Thyroid gland (tissue), 4 donors: ENCODE data around the gene KIF2A. TPM values are rescaled to one million over a fixed set of nuclear protein-coding genes. Genes with fewer than 3 reads are reported as not detected.

Experiments
- DNase-seq, 2 donors: peaks; one replicate each; pipeline ENCODE4 v3.0.0-alpha.2; 2019
- H3K27ac ChIP-seq, 3 donors: fragments of 200-600 bp; sonication (generic); 1 replicate in 2 of 3; 2 replicates in 1 of 3; pipeline ENCODE4 v1.5.1; 2016 to 2019; ENCODE audit warnings: mild to moderate bottlenecking in 1 of 3, moderate library complexity in 1 of 3
- H3K27me3 ChIP-seq: fragments of 200-600 bp; sonication (generic); one replicate; pipeline ENCODE4 v1.5.1; 2019
- H3K36me3 ChIP-seq, 2 donors: fragments of 200-600 bp; sonication (generic); one replicate each; pipeline ENCODE4 v1.5.1; 2016 to 2019
- H3K4me1 ChIP-seq, 2 donors: fragments of 200-600 bp; sonication (generic); one replicate each; pipeline ENCODE4 v1.5.1; 2017 to 2019
- H3K4me3 ChIP-seq, 3 donors: fragments of 200-600 bp; sonication (generic); replicated peaks in 1 of 3; 1 replicate in 2 of 3; 2 replicates in 1 of 3; pipeline ENCODE4 v1.5.1; 2016; ENCODE audit warnings: mild to moderate bottlenecking in 1 of 3
- H3K9me3 ChIP-seq: fragments of 200-600 bp; sonication (generic); one replicate; pipeline ENCODE4 v1.5.1; 2017
- POLR2A ChIP-seq, 2 donors: fragments of 450-650 bp; IDR thresholded peaks; one replicate each; pipeline ENCODE4 v1.6.1; 2017; ENCODE audit warnings: antibody characterized with exemption in 2 of 2, mild to moderate bottlenecking in 2 of 2, moderate library complexity in 1 of 2
- WGBS, 2 donors: methylation state at CpG; one replicate each; pipeline ENCODE4 v1.1.5; 2017; 5-methylcytosine and 5-hydroxymethylcytosine counted together
- intact Hi-C: fragments of 100-400 bp; cut with DNase I; formaldehyde crosslinking; loops from one replicate; pipeline ENCODE4 v1.15.1; 2023
- total RNA-seq, 4 donors: library from RNA; depleted of rRNA; stranded (reverse); fragments of >200 nt; gene quantifications; one replicate each; pipeline ENCODE4 v1.2.3, GENCODE V29; 2016
- TF ChIP-seq, protein P1 (sequence below), 6 experiments: fragments of 200-600 bp in 3 of 6; fragments of 450-650 bp in 3 of 6; sonication (generic) in 3 of 6; IDR thresholded peaks; one replicate each; pipeline ENCODE4 v1.5.1; 2016 to 2019; ENCODE audit warnings: antibody characterized with exemption in 6 of 6, mild to moderate bottlenecking in 2 of 6, inconsistent platforms in 1 of 6, moderate library complexity in 1 of 6

KIF2A gene
- total RNA-seq, 4 donors from 2014 or later, result 34.9 to 118 (median 54.8) TPM

DNA sequence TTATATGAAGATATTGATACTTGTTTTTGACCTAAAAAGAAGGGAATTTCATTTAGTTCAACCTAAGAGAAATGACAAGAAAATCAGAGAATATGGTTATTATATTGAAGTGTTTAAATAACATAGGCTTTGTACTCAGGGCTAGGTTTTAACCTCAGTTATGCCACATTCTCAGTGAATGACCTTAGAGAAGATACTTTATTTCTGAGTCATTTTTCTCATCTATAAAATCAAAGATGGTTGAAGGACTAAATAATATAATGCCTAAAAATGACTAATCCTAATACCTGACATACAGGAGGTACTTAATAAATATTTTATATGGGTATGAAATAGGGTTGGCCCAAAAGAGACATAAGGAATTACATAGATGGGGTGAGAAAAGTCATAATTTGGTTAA is 65.4 kb downstream of the KIF2A start:
- intact Hi-C loops, result no loop called here
- no peak for DNase-seq
- Histone ChIP-seq H3K4me3 (no peak overlapping the region), H3K27me3 (no peaks in the 10 kb centered on the region), H3K9me3 (no peaks in the 10 kb centered on the region), H3K4me1 (no peaks in the 10 kb centered on the region), H3K27ac (no peak overlapping the region), H3K36me3 (peaks cover 0 to 7% of the 10 kb centered on the region in 2 donors)
- TF ChIP-seq, protein P1, sequence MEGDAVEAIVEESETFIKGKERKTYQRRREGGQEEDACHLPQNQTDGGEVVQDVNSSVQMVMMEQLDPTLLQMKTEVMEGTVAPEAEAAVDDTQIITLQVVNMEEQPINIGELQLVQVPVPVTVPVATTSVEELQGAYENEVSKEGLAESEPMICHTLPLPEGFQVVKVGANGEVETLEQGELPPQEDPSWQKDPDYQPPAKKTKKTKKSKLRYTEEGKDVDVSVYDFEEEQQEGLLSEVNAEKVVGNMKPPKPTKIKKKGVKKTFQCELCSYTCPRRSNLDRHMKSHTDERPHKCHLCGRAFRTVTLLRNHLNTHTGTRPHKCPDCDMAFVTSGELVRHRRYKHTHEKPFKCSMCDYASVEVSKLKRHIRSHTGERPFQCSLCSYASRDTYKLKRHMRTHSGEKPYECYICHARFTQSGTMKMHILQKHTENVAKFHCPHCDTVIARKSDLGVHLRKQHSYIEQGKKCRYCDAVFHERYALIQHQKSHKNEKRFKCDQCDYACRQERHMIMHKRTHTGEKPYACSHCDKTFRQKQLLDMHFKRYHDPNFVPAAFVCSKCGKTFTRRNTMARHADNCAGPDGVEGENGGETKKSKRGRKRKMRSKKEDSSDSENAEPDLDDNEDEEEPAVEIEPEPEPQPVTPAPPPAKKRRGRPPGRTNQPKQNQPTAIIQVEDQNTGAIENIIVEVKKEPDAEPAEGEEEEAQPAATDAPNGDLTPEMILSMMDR (IDR thresholded peaks at IDR 0.05), result no peak
- no peak for TF ChIP-seq POLR2A (IDR thresholded peaks at IDR 0.05)

DNA sequence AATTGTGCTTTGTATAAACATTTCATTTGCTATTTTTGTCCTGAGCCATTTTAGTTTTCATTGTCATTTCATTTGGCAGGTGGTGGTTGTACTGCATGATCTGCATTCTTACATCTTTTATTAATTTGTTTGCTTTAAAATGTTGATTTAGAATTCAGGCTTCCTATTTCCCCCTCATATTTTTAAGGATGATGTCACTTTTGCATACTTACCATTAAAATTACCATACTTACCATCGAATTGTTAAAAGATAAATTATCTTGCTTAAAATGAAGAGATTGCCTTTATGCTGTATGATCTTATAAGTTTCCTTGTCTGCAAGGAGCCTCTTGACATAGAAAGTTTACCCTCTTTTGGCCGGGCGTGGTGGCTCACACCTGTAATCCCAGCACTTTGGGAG is 66.6 kb downstream of the KIF2A start:
- intact Hi-C loops, result no loop called here
- H3K27me3 ChIP-seq, result no peaks in the 10 kb centered on the region
- H3K4me3 ChIP-seq, result no peak overlapping the region
- TF ChIP-seq, protein P1 (IDR thresholded peaks at IDR 0.05), result no peak
- TF ChIP-seq POLR2A (IDR thresholded peaks at IDR 0.05), result no peak
- H3K9me3 ChIP-seq, result no peaks in the 10 kb centered on the region
- no peaks in the 10 kb centered on the region for H3K4me1 ChIP-seq
- H3K27ac ChIP-seq, result no peak overlapping the region
- DNase-seq, result no peak
- WGBS, 2 donors, result 96 to 97% methylated on average over 3 of the region's 3 CpGs
- H3K36me3 ChIP-seq, result peaks cover 0 to 3% of the 10 kb centered on the region in 2 donors

DNA sequence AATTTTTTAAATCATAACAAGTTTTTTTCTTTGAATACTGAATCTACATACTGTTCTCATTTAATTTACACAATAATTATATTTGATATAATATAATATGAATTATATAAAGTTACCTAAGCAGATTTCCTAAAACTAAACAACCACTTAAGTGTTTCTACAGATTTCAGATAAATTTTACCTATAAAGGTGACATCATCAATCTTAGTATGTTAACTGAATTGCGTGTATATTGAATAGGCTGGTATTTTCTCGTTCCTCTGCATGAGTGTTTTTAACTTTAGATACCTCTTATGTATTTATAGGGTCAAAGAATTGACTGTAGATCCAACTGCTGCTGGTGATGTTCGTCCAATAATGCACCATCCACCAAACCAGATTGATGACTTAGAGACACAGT is 67.4 kb downstream of the KIF2A start:
- no peaks in the 10 kb centered on the region for H3K27me3 ChIP-seq
- no peaks in the 10 kb centered on the region for H3K4me1 ChIP-seq
- 96 to 99% methylated on average over 3 of the region's 3 CpGs for WGBS, 2 donors
- no peaks in the 10 kb centered on the region for H3K9me3 ChIP-seq
- no peak overlapping the region for H3K4me3 ChIP-seq
- H3K36me3 ChIP-seq, result peaks cover 0 to 3% of the 10 kb centered on the region in 2 donors
- H3K27ac ChIP-seq, result no peak overlapping the region
- TF ChIP-seq POLR2A (IDR thresholded peaks at IDR 0.05), result no peak
- TF ChIP-seq, protein P1 (IDR thresholded peaks at IDR 0.05), result no peak
- DNase-seq, result no peak
- intact Hi-C loops, result no loop called here

DNA sequence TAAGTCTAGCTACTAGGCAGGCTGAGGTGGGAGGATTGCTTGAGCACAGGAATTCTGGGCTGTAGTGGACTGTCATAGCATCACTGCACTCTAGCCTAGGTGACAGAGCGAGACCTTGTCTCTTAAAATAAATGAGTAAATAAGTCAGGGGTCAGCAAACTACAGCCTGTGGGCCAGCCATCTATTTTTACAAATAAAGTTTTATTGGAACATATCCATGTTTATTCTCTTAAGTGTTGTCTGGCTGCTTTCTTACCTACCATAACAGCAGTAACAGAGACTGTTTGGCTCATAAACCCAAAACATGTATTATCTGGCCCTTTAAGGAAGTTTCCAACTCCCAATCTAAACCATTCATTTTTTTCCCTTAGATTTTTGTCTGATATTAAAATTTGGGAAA is 68.1 kb downstream of the KIF2A start:
- TF ChIP-seq, protein P1 (IDR thresholded peaks at IDR 0.05), result no peak
- no peak for TF ChIP-seq POLR2A (IDR thresholded peaks at IDR 0.05)
- no peak overlapping the region for H3K4me3 ChIP-seq
- no peak overlapping the region for H3K27ac ChIP-seq
- H3K9me3 ChIP-seq, result no peaks in the 10 kb centered on the region
- no peak for DNase-seq
- no peaks in the 10 kb centered on the region for H3K4me1 ChIP-seq
- H3K36me3 ChIP-seq, result peaks cover 0 to 6% of the 10 kb centered on the region in 2 donors
- H3K27me3 ChIP-seq, result no peaks in the 10 kb centered on the region
- 94 to 95% methylated on average over 1 of the region's 1 CpG for WGBS, 2 donors
- intact Hi-C loops, result no loop called here

DNA sequence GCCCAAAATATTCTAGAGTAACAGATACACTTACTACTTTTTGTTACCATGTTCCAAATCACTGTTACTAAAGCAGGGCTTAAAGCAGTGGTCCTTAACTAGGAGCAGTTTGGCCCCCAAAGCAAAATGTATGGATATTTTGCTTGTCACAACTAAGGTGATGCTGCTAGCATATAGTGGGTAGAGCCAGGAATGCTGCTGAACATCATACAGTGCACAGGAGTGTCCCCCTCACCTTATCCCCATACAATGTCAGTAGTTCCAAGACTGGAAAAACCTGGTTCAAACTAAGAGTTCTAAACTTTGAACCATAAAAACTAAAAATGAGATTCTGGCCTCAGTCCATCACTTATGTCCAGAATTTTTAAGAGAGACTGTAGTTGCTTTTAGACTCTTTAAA is 69.6 kb downstream of the KIF2A start:
- intact Hi-C loops, result no loop called here
- H3K36me3 ChIP-seq, result peaks cover 0 to 17% of the 10 kb centered on the region in 2 donors
- H3K4me3 ChIP-seq, result no peak overlapping the region
- no peak for DNase-seq
- H3K4me1 ChIP-seq, result no peaks in the 10 kb centered on the region
- TF ChIP-seq, protein P1 (IDR thresholded peaks at IDR 0.05), result no peak
- no peak for TF ChIP-seq POLR2A (IDR thresholded peaks at IDR 0.05)
- no peaks in the 10 kb centered on the region for H3K9me3 ChIP-seq
- no peaks in the 10 kb centered on the region for H3K27me3 ChIP-seq
- H3K27ac ChIP-seq, result no peak overlapping the region
